ENCODE results near the gene USP37.

USP37 gene

DNA sequence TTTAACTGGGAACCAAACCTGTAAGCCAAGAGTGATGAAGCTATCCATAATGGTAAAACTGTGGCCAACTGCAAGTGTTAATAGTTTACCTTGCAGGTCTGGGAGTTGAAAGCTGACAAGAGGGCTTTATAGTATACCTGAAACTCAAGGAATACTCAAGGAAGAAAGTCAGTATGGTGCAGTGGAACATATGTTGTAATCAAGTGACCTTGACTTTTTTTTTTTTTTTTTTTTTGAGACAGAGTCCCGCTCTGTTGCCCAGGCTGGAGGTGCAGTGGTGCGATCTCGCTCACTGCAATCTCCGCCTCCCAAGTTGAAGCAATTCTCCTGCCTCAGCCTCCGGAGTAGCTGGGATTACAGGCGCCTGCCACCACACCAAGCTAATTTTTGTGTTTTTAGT, 121.6 kb downstream of the USP37 start:
- Histone ChIP-seq H3K4me1 (peaks cover 3% of the 10 kb centered on the region; the same call in 1 of the 2 replicates), H3K9me3 (no peaks in the 10 kb centered on the region), H3K36me3 (replicated peaks) (peaks cover 5% of the 10 kb centered on the region; the same call in 1 of the 2 replicates), H3K27me3 (ENCODE audit: low read depth) (no peaks in the 10 kb centered on the region), H3K4me3 (no peak overlapping the region)
- no peak for DNase-seq (ENCODE audit: low spot score in 2 of 2)
- in situ Hi-C loops (cut with MboI; ENCODE audit: low sequenced_read_pairs), result no loop called here

DNA sequence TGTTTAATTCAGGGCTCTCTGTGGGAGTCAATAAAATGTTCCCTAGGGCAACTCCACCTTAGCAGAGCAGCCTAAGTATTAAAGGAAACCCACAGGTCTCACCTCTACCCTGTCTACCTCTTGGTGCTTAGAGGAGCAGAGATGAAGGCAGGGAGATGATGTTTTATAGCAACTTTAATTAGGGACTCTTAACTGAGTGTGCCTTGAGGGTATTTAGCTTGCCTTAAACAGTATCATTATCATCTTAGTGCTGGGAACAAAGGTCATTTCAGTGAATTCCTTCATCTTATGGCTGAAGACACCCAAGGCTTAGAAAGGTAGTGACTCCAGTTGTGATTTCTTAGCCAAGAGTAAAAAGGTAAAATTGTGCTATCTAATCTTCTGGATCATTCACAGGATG, 122.5 kb downstream of the USP37 start:
- no peaks in the 10 kb centered on the region for H3K9me3 ChIP-seq
- peaks cover 3% of the 10 kb centered on the region; the same call in 1 of the 2 replicates for H3K4me1 ChIP-seq
- H3K36me3 ChIP-seq (replicated peaks), result peaks cover 5% of the 10 kb centered on the region; the same call in 1 of the 2 replicates
- DNase-seq (ENCODE audit: low spot score in 2 of 2), result no peak
- in situ Hi-C loops (cut with MboI; ENCODE audit: low sequenced_read_pairs), result no loop called here
- H3K4me3 ChIP-seq, result no peak overlapping the region
- no peaks in the 10 kb centered on the region for H3K27me3 ChIP-seq (ENCODE audit: low read depth)

DNA sequence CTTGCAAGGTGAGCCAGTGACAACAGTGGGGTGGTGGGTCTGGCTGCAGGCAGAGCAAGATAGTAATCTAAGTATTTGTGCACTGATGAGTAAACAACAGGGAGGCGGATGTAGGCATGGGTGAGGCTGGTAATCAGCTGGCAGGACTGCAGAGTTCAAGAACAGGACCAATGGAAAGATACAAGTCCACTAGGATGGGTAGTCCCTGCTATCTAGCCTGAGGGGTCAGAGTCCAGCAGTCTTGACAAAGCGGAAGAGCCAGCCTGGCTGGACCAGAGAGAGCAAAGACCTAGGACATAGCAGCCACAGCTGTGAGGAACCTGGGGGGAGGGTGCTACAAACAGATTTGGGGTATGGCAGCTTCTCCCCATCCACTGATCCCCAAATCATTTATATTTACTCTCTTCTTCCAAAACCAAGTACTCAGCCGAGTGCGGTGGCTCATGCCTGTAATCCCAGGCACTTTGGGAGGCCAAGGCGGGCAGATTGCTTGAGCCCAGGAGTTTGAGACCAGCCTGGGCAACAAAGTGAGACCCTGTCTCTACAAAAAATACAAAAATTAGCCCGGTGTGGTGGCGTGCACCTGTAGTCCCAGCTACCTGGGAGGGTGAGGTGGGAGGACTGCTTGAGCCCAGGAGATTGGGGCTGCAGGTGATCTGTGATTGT, 123.3 kb downstream of the USP37 start:
- in situ Hi-C loops (cut with MboI; ENCODE audit: low sequenced_read_pairs), result no loop called here

DNA sequence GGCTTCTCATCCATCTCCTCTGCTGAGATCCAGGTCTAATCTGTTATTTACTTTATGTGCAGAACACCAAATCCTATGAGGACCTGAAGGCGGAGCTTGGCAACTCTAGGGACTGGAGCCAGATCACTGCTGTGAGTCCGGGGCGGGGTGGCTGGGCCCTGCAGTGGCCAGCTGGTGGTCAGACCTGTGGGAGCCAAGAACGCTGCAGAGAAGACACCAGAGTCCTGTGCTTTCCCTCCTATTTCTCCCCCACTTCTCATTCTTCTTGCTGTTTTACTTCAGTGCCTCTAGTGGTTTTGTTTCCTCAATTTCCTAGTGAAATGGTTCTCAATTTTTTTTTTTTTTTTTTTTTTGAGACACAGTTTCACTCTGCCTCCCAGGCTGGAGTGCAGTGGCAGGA, 129.6 kb downstream of the USP37 start:
- Histone ChIP-seq H3K27me3 (ENCODE audit: low read depth) (no peaks in the 10 kb centered on the region), H3K9me3 (no peaks in the 10 kb centered on the region), H3K36me3 (replicated peaks) (no peaks in the 10 kb centered on the region), H3K4me1 (no peaks in the 10 kb centered on the region), H3K4me3 (no peak overlapping the region)
- DNase-seq (ENCODE audit: low spot score in 2 of 2), result no peak
- in situ Hi-C loops (cut with MboI; ENCODE audit: low sequenced_read_pairs), result no loop called here

More for the DNA sequence above, 123.3 kb downstream of the USP37 start:
- no peak for DNase-seq (ENCODE audit: low spot score in 2 of 2)
- no peaks in the 10 kb centered on the region for H3K9me3 ChIP-seq
- no peak overlapping the region for H3K4me3 ChIP-seq
- no peaks in the 10 kb centered on the region for H3K27me3 ChIP-seq (ENCODE audit: low read depth)
- peaks cover 3% of the 10 kb centered on the region; the same call in 1 of the 2 replicates for H3K4me1 ChIP-seq
- peaks cover 5% of the 10 kb centered on the region; the same call in 1 of the 2 replicates for H3K36me3 ChIP-seq (replicated peaks)

DNA sequence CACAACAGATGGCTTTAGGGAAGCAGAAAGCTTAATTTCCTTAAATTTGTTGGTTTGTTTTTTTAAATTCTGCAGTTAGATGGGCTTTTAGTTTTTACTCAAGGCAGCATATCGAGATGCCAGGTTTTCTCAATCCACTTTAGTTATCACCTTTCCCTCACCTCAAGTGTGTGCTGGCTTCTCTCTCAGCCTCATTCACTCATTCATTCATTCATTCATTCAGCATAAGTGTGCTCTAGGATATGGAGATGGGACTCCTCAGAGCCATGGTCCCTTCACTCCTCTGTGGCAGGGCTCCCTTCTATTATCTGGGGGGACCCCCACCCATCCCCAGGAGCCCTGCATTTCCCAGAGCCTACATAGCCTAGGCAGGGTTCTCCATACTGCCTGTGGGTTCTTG, 130.2 kb downstream of the USP37 start:
- in situ Hi-C loops (cut with MboI; ENCODE audit: low sequenced_read_pairs), result no loop called here
- no peak for DNase-seq (ENCODE audit: low spot score in 2 of 2)
- Histone ChIP-seq H3K27me3 (ENCODE audit: low read depth) (no peaks in the 10 kb centered on the region), H3K36me3 (replicated peaks) (no peaks in the 10 kb centered on the region), H3K4me3 (no peak overlapping the region), H3K9me3 (no peaks in the 10 kb centered on the region), H3K4me1 (no peaks in the 10 kb centered on the region)

DNA sequence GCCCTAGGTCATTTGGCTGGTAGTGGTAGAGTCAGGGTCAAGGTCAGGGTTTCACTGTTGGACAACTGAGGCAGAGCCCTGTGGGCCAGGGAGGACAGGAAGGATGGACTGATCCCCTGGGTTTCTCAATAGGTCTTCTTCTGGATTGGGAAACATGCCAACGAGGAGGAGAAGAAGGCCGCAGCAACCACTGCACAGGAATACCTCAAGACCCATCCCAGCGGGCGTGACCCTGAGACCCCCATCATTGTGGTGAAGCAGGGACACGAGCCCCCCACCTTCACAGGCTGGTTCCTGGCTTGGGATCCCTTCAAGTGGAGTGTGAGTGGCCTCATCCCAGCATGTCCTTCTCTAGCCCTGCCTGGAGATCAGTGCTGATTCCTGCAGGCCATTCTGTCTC, 131.2 kb downstream of the USP37 start:
- no peak for DNase-seq (ENCODE audit: low spot score in 2 of 2)
- Histone ChIP-seq H3K4me3 (no peak overlapping the region), H3K36me3 (replicated peaks) (no peaks in the 10 kb centered on the region), H3K9me3 (no peaks in the 10 kb centered on the region), H3K4me1 (no peaks in the 10 kb centered on the region), H3K27me3 (ENCODE audit: low read depth) (no peaks in the 10 kb centered on the region)
- in situ Hi-C loops (cut with MboI; ENCODE audit: low sequenced_read_pairs), result no loop called here

DNA sequence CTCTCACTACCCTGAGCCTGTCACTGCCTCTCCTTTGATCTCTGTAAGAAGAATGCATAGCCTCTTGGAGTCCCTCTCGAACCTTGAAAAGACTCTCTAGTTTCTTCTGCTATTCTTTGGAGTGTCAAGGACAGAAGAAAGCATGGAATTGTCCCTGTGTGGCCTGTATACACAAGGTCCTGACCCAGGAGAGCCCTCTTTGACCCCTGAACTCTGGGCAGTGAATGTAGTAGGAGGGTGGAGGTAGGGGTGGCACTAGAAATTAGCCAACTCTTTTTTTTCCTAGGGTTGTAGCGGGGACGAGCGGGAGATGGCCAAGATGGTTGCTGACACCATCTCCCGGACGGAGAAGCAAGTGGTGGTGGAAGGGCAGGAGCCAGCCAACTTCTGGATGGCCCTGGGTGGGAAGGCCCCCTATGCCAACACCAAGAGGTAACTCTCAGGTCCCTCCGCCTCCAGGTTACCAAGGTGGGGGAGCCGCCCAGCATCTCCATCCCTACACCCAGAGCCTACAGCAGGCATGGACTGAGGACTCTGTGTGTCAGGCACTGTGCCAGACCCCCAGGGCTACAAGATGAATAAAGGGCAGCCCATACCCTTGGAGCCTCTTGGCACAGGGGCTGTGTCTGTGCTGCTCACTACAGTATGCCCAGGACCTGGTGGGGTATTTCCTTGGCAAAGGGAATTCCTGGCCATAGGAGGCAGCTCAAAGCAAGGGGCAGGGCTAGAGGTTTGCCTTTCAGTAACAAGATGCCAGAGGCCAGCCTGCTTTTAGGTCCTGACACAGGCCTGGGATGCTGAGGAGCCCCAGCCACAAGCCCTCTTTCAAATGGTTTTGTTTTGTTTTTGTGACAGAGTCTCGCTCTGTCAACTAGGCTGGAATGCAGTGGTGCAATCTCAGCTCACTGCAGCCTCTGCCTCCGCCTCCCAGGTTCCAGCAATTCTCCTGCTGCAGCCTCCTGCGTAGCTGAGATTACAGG, 132.9 kb downstream of the USP37 start:
- in situ Hi-C loops (cut with MboI; ENCODE audit: low sequenced_read_pairs), result no loop called here
- no peaks in the 10 kb centered on the region for H3K9me3 ChIP-seq
- H3K36me3 ChIP-seq (replicated peaks), result no peaks in the 10 kb centered on the region
- DNase-seq (ENCODE audit: low spot score in 2 of 2), result no peak
- no peaks in the 10 kb centered on the region for H3K4me1 ChIP-seq
- H3K27me3 ChIP-seq (ENCODE audit: low read depth), result no peaks in the 10 kb centered on the region
- H3K4me3 ChIP-seq, result no peak overlapping the region

DNA sequence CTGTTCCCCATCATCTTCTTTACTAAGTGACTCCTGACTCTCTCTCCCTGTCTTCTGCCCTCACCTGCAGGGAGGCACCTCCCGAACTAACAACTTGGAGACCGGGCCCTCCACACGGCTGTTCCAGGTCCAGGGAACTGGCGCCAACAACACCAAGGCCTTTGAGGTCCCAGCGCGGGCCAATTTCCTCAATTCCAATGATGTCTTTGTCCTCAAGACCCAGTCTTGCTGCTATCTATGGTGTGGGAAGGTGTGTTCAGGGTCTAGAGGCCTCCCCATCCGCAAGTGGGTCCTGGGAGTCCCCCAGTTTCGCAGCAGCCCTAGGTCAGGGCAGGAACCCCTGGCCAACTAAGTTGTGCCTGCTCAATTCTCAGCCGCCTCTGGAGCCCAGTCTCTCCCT, 133.7 kb downstream of the USP37 start:
- Histone ChIP-seq H3K9me3 (no peaks in the 10 kb centered on the region), H3K27me3 (ENCODE audit: low read depth) (no peaks in the 10 kb centered on the region), H3K4me1 (no peaks in the 10 kb centered on the region), H3K4me3 (no peak overlapping the region), H3K36me3 (replicated peaks) (no peaks in the 10 kb centered on the region)
- in situ Hi-C loops (cut with MboI; ENCODE audit: low sequenced_read_pairs), result no loop called here
- DNase-seq (ENCODE audit: low spot score in 2 of 2), result no peak

DNA sequence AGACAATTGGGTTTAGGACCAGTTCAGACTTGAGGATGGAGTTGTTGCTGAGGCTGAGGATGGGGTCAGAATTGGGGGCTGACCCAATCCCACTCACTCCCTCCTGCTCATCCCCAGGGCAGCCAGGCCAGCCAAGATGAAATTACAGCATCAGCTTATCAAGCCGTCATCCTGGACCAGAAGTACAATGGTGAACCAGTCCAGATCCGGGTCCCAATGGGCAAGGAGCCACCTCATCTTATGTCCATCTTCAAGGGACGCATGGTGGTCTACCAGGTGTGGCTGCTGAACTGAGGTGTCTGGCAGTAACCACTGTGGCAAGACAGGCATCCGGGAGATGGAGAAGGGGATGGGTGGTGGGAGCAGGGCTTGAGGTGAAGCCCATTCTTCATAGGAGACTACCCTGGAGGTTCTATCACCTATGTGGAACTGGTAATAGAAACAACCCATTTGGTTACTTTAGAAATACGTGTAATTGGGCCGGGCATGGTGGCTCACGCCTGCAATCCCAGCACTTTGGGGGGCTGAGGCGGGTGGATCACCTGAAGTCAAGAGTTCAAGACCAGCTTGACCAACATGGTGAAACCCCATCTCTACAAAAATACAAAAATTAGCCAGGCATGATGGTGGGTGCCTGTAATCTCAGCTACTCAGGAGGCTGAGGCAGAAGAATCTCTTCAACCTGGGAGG, 135.3 kb downstream of the USP37 start:
- in situ Hi-C loops (cut with MboI; ENCODE audit: low sequenced_read_pairs), result no loop called here
- no peak overlapping the region for H3K4me3 ChIP-seq
- H3K4me1 ChIP-seq, result no peaks in the 10 kb centered on the region
- no peak for DNase-seq (ENCODE audit: low spot score in 2 of 2)
- H3K9me3 ChIP-seq, result no peaks in the 10 kb centered on the region
- H3K36me3 ChIP-seq (replicated peaks), result no peaks in the 10 kb centered on the region
- no peaks in the 10 kb centered on the region for H3K27me3 ChIP-seq (ENCODE audit: low read depth)

DNA sequence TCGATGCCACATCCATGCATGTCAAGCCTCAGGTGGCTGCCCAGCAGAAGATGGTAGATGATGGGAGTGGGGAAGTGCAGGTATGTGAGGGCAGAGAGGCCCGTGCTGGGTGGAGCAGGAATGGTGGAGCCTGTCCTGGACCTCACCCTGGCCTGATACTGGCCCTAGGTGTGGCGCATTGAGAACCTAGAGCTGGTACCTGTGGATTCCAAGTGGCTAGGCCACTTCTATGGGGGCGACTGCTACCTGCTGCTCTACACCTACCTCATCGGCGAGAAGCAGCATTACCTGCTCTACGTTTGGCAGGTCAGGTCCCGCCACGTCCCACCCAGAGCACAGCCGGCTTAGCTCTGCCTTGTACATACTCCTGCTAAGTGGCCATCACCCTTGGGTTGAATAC, 136.3 kb downstream of the USP37 start:
- no peaks in the 10 kb centered on the region for H3K4me1 ChIP-seq
- in situ Hi-C loops (cut with MboI; ENCODE audit: low sequenced_read_pairs), result no loop called here
- no peak overlapping the region for H3K4me3 ChIP-seq
- no peaks in the 10 kb centered on the region for H3K36me3 ChIP-seq (replicated peaks)
- H3K27me3 ChIP-seq (ENCODE audit: low read depth), result no peaks in the 10 kb centered on the region
- no peak for DNase-seq (ENCODE audit: low spot score in 2 of 2)
- no peaks in the 10 kb centered on the region for H3K9me3 ChIP-seq

DNA sequence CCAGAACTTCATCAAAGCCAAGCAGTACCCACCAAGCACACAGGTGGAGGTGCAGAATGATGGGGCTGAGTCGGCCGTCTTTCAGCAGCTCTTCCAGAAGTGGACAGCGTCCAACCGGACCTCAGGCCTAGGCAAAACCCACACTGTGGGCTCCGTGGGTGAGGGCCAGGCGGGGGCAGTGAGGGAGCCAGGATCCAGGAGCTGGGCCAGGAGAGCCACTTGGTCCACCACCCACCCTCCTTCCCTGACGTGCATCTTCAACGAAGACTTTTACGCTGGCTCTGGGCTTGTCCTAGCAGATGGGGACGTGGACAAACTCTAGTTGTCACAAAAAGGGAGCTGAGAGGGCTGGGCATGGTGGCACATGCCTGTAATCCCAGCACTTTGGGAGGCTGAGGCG, 137.4 kb downstream of the USP37 start:
- no peak for DNase-seq (ENCODE audit: low spot score in 2 of 2)
- Histone ChIP-seq H3K9me3 (no peaks in the 10 kb centered on the region), H3K27me3 (ENCODE audit: low read depth) (no peaks in the 10 kb centered on the region), H3K4me3 (no peak overlapping the region), H3K4me1 (no peaks in the 10 kb centered on the region), H3K36me3 (replicated peaks) (no peaks in the 10 kb centered on the region)
- in situ Hi-C loops (cut with MboI; ENCODE audit: low sequenced_read_pairs), result no loop called here

DNA sequence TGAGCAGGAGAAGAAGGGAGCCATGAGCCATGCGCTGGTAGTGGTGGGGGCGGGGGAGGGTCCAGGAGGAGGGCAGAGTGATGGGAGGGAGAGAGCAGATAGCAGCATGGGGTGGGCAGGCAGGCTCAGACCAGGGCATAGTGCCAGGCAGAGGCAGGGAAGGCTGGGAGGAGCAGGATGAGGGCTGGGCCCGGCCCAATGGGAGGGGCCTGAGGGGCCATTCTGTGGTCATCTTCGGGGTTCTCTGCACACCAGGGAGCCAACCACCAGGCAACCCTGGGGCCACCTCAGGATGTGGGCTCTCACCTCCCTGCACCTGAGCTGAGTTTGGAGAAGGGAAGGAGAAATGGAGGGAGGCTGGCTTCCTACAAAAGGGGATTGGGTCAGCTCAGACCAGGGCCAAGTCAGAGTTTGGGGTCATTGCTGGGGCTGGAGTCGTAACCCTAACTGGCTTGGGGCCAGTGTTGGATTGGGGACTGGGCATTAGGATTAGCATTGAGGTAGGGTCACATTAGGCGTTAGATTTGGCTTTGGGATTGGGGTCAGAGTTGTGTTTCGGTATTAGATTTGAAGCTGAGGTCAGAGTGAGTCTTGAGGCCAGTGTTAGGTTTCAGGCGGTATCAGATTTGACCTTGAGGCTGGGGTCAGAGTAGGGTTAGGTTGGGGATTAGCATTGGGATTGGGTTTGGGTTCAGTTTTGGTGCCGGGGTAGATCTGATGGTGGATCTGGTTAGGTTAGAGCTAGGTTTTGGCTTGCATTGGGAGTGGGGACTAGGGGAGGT, 138.0 kb downstream of the USP37 start:
- no peaks in the 10 kb centered on the region for H3K27me3 ChIP-seq (ENCODE audit: low read depth)
- in situ Hi-C loops (cut with MboI; ENCODE audit: low sequenced_read_pairs), result no loop called here
- no peaks in the 10 kb centered on the region for H3K4me1 ChIP-seq
- no peak overlapping the region for H3K4me3 ChIP-seq
- H3K36me3 ChIP-seq (replicated peaks), result no peaks in the 10 kb centered on the region
- no peak for DNase-seq (ENCODE audit: low spot score in 2 of 2)
- no peaks in the 10 kb centered on the region for H3K9me3 ChIP-seq

DNA sequence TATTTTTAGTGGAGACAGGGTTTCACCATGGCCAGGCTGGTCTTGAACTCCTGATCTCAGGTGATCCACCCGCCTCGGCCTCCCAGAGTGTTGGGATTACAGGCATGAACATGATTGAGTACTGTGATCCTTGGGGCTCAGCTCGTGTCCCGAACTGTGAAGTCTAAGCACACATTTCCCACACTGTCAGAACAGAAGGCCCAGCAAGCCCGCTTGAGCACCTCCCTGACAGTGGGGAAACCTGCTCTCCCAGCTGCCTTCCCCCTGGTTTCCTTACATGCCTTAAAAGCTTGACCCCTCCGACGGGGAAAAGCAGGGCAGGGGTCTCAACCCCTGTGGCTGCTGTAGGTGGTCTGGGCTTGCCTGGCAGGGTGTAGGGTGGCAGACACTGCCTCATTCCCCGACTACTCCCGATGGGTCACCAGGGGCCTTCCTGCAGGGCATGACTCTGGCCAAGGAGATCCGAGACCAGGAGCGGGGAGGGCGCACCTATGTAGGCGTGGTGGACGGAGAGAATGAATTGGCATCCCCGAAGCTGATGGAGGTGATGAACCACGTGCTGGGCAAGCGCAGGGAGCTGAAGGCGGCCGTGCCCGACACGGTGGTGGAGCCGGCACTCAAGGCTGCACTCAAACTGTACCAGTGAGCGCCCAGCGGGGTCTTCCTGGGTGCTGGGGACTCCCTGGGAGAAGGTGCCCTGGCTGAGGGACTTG, 139.1 kb downstream of the USP37 start:
- Histone ChIP-seq H3K4me1 (no peaks in the 10 kb centered on the region), H3K27me3 (ENCODE audit: low read depth) (no peaks in the 10 kb centered on the region), H3K9me3 (no peaks in the 10 kb centered on the region), H3K36me3 (replicated peaks) (no peaks in the 10 kb centered on the region), H3K4me3 (no peak overlapping the region)
- in situ Hi-C loops (cut with MboI; ENCODE audit: low sequenced_read_pairs), result no loop called here
- DNase-seq (ENCODE audit: low spot score in 2 of 2), result no peak

All from HAP-1 (cell line).